GM11168 (cell line): ENCODE measurements around the gene POLR2M.

Experiments used
- in situ Hi-C: fragments of 300-500 bp; cut with MboI; formaldehyde crosslinking; loops from one replicate; pipeline ENCODE4 v1.12.0; 2022; ENCODE audit warnings: low sequenced_read_pairs; ENCODE audit not compliant: unreplicated experiment

POLR2M gene

DNA sequence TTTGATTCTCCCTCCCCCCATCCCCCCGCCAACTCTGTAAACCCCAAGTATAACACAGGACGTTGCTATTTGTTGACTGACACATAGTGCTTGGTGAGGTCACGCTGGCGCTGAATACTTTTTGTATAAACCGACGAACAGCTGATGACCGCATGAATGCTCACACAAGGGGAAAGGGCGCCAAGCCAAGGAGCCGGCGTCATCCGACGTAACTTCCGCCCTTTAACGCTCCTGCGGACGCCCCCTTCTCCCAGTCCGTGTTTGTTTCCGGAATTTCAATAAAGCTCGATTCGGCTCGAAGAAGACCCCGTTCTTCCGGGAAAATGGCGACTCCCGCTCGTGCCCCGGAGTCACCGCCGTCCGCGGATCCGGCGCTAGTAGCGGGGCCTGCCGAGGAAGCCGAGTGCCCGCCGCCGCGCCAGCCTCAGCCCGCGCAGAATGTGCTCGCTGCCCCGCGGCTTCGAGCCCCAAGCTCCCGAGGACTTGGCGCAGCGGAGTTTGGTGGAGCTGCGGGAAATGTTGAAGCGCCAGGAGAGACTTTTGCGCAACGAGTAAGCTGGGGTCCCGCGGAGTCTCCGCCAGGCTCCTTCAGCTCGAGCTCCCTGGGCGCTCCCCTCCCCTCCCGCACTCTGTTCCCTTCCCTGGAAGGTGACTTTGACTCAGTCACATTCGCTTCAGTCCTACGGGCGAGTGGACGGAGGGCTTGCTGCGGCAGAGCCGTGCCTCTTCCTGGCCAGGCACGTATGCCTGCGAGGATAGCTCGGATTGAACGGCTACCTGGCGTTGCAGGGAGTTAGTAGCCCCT, at the start of gene POLR2M:
Gene POLR2M, plus strand, starts transcription at position 310 of the 805 bp plus-strand sequence. Its CDS starts 129 bp downstream, at position 439.
- in situ Hi-C loops, result no loop called here

- in situ Hi-C loops, result no loop called here
Measured at GRCh38 chr15:57657619-57658018, 48.9 kb upstream of the POLR2M start.

DNA sequence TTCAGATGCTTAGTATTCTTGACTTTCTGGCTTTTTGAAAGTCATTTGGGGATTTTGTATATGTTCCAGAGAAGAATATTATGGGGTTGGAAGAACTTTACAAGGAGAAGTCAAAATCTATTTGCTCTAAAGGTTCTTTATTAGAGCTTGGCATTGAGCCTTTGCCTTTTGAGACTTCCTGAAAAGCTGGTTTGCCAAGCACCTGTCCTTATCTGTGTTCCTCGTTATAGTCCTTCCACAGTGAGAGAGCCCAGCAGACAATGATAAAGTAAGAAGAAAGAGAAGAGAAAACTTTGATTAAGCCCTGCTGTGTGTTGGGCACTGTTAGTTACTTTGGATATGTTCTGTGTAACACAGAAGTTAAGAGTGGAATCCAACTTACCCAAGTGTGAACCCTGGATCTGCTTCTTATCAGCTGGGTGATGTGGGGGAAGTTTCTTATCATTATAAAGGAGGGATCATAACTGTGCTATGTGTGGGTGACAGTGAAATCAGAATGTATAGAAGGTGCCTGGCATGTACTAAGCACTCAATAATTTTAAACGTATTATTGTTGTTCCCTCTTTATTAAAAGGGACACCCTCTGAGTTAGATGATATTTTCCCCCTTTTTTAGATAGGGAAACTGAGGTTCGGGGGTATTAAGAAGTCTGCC, 44.3 kb upstream of the POLR2M start:
- in situ Hi-C loops, result no loop called here

- in situ Hi-C loops, result no loop called here
Measured at GRCh38 chr15:57662802-57663201, 43.7 kb upstream of the POLR2M start.

- in situ Hi-C loops, result no loop called here
Measured at GRCh38 chr15:57663262-57663661, 43.3 kb upstream of the POLR2M start.

DNA sequence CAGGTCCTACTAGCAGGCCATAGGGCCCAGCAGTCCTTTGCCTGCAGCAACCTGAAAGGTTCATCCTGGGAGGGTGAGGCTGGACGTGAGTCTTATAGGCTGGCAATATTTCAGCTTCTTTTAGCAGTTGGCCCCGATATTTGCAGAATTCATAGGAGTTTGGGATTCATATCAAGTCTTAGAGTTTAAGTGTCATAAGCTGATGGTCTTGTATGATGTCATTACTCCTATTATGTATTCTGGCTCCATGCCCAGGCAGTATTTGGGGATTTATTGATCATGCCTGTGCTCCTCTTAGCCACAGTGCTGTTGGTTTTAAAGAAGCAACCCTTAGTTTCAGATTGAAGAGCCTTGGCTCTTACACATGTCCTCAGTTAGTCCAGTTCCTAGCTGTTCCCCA, 41.3 kb upstream of the POLR2M start:
- in situ Hi-C loops, result no loop called here

- in situ Hi-C loops, result no loop called here
Measured at GRCh38 chr15:57665939-57666338, 40.6 kb upstream of the POLR2M start.

- in situ Hi-C loops, result no loop called here
Measured at GRCh38 chr15:57667171-57667849, 39.2 kb upstream of the POLR2M start.

DNA sequence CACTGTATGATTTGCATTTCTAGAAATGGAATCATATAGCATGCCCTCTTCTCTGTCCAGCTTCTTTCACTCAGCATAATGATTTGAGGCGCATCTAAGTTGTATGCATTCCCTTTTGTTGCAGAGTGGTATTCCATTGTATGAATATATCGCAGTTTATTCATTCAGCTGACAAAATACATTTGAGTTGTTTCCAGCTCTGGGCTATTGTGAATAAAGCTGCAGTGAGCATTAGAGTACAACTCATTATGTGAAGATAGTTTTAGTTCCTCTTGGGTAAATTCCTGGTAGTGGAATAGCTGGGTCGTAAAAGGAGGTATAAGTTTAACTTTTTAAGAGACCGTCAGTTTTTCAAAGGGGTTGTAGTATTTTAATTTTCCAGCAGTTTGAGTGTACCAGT, 38.5 kb upstream of the POLR2M start:
- in situ Hi-C loops, result no loop called here

GRCh38 chr15:57671636-57672035, 34.9 kb upstream of the POLR2M start:
- in situ Hi-C loops, result no loop called here

DNA sequence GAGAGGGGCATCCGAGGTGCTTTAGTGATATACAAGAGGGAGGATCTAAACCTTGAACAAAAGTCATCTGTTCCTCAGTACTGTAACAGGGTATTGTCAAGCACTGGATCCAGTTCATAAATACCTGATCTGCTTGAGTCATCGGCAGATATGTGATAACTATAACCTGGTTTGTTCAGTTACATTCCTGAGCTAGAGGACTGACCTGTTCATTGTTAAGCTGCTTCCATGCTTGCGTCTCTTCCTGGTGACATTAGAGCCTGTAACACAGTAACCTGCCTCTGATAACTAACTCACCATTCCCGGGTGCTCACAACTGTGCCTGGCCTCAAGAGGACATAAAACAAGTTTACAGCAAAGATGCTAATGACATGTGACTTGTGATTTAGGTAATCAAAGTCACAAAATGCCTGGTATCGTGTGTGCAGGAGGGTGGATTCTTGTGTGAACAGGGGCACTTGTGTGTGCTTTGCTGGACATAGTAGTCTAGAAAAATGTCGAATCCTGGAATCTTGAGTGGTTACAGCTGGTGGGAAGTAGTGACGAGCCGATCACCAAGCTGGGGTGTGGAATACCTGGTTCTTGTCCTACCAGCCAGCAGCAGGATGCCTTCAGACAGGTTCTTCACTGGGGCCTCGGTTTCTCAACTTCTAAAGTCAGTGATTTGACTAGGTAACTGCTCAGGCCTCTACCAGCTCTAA, 30.9 kb upstream of the POLR2M start:
- in situ Hi-C loops, result no loop called here

- in situ Hi-C loops, result no loop called here
Measured at GRCh38 chr15:57676585-57676984, 29.9 kb upstream of the POLR2M start.

GRCh38 chr15:57677204-57677603, 29.3 kb upstream of the POLR2M start:
- in situ Hi-C loops, result no loop called here

DNA sequence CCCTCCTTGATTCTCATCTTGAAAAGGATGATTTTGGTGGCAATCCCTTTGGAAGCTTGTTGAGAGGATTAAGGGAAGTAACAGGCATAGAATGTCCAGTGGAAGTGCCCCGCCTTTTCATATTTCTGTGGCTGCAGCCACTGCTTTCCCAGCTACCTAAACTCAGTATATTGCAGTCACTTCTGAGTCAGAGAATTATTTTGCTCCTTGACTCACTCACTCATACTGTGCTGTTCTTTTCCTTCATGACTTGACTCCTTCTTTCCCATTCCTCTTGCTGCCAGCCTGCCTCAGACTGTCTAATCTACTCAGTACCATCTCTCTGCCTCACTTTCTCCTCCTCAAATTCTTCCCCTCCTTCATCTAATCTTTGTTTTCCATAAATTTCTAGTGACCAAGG, 26.5 kb upstream of the POLR2M start:
- in situ Hi-C loops, result no loop called here

DNA sequence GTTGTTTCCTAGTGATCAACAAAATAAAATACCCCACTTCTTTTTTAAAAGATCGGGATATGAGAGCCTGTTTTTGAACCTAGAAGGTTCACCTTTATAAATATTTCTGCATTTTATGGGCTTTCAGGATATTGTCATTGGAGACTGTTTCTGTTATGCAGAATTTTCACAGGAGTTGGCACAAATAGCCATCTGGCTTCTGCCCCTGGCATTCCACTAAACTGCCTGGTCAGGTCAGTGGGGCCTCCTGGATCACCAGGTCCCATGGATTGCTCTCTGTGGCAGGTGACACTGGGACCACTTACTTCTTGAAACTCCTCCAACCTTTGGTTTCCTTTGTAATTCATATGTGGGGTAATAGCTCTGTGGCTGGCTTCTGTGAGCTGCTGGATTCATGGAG, 25.5 kb upstream of the POLR2M start:
- in situ Hi-C loops, result no loop called here

GRCh38 chr15:57683481-57683880, 23.0 kb upstream of the POLR2M start:
- in situ Hi-C loops, result no loop called here

DNA sequence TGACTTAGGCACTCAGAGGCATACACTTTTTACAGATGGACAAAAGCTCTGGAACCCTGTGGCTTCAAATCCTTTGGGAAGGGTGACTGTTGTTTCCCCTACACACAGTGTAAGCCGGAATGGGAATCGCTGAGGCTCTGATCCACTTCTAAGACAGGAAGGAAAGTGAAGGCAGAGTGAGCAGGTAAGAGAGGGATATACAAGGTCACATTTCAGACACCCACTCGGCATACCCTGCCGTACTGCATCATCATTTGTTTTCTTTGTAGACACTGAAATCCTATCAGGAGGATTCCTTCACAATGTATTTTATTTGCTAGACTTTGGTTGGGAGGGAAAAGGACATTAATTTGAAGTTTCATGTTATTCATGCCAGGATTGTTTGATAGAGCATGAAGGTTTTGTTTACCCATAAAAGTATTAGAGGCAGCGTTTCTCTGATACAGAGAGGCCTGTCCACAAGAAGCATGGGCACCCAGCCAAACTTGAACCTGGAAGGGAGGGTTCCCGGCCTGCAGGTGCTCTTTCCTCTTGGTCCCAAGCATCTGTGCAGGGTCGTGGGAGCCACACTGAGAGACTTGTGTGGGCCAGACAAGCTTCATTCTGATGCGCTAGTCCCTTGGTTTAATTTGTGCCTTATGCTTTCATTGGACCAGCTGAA, 21.9 kb upstream of the POLR2M start:
- in situ Hi-C loops, result no loop called here

DNA sequence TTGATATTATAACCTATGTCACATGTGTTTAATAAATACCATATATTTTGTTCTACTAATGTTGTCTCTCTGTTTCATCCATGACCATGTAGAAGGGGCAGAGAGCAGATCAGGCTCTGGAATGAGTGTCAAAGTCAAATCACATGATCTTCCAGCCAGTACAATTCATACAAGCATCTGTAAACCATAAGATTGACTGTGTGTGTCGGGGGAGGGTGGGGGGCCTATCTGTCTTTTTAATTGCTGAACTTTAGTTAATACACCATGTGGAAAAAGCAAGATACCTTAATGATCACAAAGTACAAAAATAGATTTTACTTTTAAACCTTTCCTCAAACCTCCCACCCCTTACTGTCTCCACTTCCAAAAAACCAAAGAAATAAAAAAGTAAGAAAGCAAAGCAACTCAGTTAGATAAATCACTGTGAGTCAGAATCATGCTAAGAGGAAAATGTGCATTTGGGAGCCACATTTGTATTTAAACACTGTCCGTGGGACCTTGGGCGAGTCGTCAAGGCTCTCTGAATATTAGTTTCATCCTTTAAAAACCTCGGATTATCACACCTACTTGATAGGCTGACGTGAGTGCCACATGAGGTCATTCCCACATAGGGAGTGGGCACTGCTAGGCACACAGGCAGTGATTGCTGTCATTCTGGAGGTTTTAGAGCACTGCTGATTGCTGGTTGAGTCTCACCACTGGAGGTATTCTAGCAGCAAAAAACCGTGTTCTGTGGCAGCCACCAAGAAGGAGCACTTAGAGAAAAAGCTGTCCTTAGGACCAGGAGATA, 21.0 kb upstream of the POLR2M start:
- in situ Hi-C loops, result no loop called here

- in situ Hi-C loops, result no loop called here
Measured at GRCh38 chr15:57686657-57687056, 19.9 kb upstream of the POLR2M start.
